Endothelial cell of umbilical vein (primary cell): ENCODE measurements around the gene EPHB6.

ENCODE experiments used
- EZH2 ChIP-seq: IDR thresholded peaks from 2 replicates; pipeline ENCODE4 v1.6.1; 2012; ENCODE audit warnings: borderline replicate concordance, low read depth, mild to moderate bottlenecking, moderate library complexity, low read length, inconsistent platforms; ENCODE audit not compliant: severe bottlenecking
- GATA2 ChIP-seq: IDR thresholded peaks from 2 replicates; pipeline ENCODE4 v1.7.0; 2011; ENCODE audit warnings: low read depth, mild to moderate bottlenecking, moderate library complexity, mixed read lengths, low read length; ENCODE audit not compliant: insufficient read length, insufficient read depth
- POLR2A ChIP-seq: IDR thresholded peaks from 2 replicates; pipeline ENCODE4 v1.6.1; 2012; ENCODE audit warnings: low read depth, mild to moderate bottlenecking, control low read depth, low read length
- POLR2AphosphoS5 ChIP-seq: IDR thresholded peaks from 2 replicates; pipeline ENCODE4 v1.6.1; 2012; ENCODE audit warnings: low read depth, mild to moderate bottlenecking, control low read depth, low read length, moderate library complexity; ENCODE audit not compliant: insufficient read depth
- TF ChIP-seq, protein P1 (sequence below), 2 donors: IDR thresholded peaks; 1 replicate in 1 of 2; 2 replicates in 1 of 2; pipeline ENCODE4 v1.5.1; 2011; ENCODE audit warnings: low read length in 2 of 2, mild to moderate bottlenecking in 2 of 2, moderate library complexity in 2 of 2, control low read depth in 1 of 2, inconsistent platforms in 1 of 2, low read depth in 1 of 2; ENCODE audit not compliant: insufficient read depth in 1 of 2; ENCODE audit errors: extremely low read depth in 1 of 2

DNA sequence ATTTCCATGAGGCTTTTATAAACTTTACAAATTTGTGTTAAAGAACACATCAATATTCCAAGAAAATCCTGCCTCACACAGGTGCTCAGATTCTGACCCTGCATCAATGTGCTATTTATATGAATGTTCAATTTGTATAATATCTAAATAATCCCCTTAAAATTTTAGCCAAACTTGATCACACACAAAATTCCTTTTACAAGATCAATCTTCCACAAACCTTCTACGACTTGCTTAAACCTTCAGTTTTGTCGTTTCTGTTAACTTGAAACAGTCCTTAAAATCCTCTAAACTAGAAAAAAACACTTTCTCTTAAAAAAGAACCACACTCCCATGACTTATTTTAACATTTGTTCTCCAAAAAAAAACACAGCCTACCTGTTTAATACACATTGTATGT, 50.9 kb downstream of the EPHB6 start:
- TF ChIP-seq POLR2AphosphoS5 (no peak), EZH2 (no peak), GATA2 (no peak), POLR2A (no peak)
- TF ChIP-seq, protein P1, sequence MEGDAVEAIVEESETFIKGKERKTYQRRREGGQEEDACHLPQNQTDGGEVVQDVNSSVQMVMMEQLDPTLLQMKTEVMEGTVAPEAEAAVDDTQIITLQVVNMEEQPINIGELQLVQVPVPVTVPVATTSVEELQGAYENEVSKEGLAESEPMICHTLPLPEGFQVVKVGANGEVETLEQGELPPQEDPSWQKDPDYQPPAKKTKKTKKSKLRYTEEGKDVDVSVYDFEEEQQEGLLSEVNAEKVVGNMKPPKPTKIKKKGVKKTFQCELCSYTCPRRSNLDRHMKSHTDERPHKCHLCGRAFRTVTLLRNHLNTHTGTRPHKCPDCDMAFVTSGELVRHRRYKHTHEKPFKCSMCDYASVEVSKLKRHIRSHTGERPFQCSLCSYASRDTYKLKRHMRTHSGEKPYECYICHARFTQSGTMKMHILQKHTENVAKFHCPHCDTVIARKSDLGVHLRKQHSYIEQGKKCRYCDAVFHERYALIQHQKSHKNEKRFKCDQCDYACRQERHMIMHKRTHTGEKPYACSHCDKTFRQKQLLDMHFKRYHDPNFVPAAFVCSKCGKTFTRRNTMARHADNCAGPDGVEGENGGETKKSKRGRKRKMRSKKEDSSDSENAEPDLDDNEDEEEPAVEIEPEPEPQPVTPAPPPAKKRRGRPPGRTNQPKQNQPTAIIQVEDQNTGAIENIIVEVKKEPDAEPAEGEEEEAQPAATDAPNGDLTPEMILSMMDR (IDR thresholded peaks at IDR 0.05; ENCODE audit: extremely low read depth in 1 of 2, insufficient read depth in 1 of 2, low read depth in 1 of 2, low read length in 2 of 2), result no peak
